NCI-H748 (cell line): ENCODE data around the gene PLTP.
"Not testable (repeated sequence)": the region's sequence is repeated elsewhere in the genome, so short reads cannot be mapped to it uniquely, and the experiment has no call there.

Source experiments
- DNase-seq: peaks from one replicate; lab custom pipeline; 2025; ENCODE audit not compliant: unreplicated experiment; lab: John Stamatoyannopoulos, UW

PLTP gene

DNA sequence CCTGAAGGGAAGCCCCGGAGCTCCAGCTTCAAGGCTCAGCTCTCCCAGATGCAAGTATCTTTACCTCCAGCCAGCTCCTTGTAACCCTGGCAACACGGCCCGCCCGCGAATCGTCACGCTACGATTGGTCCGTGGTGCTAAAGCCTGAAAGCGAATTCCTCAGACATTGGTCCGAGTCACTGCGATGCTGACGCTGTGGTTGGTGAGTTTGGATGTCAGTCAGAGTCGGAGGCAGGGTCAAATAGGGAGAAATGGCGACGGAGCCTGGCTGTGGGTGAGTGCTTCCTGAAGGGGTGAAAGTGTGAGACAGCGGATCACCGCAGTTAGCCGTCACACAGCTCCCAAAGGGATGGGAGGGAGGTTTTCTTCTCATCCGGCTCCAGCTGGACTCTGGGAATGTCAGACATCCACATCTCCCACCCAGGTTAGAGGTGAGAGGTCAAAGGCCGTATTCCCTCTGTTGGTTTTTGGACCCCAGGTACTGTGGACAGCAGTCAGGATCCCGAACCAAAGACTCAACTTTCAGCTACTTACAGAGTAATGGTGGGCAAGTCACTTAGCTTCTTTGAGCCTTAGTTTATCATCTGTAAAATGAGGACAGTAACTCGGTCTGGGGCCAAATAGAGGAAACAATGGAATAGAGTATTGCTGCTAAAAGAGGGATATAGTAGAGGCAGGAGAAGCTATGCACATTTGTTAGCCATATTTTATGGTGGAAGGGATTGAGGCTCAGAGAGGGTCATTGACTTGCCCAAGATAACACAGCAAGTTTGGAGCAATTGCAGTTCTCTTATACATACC is 30.8 kb downstream of the PLTP start, which contains the start of gene ZSWIM1:
TSS of gene ZSWIM1 (plus strand) at position 240 of the 801 bp plus-strand sequence. CDS start 1,366 bp downstream, outside the sequence.
- DNase-seq: peak; percentile 97

- DNase-seq: no peak
These were observed 33.7 kb downstream of the PLTP start for GRCh38 chr20:45878076-45878761.

GRCh38 chr20:45874576-45874975 is 37.4 kb downstream of the PLTP start:
- DNase-seq: no peak

GRCh38 chr20:45874104-45874481 is 37.9 kb downstream of the PLTP start:
- not testable (repeated sequence) for DNase-seq

- no peak for DNase-seq
These were observed 38.4 kb downstream of the PLTP start for GRCh38 chr20:45873409-45874103.

DNA sequence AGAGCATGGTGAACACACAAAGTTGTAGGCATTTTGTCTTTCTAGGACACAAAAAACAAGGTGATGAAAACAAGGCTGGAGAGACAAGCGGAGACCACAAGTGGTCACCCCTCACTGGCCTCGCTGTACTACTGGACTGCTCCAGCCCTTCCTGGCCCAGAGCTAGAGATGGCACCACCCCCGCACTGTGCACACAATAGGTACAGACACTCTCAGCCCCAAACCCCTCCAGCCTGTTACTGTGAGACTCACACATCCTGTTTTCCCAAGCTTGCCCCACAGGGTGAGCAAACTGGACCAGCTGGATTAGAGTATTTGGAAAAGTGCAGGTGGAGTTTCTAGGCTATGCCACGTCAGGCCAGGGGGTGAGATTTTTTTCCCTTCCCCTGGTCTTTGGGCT is 39.3 kb downstream of the PLTP start:
- no peak for DNase-seq

DNA sequence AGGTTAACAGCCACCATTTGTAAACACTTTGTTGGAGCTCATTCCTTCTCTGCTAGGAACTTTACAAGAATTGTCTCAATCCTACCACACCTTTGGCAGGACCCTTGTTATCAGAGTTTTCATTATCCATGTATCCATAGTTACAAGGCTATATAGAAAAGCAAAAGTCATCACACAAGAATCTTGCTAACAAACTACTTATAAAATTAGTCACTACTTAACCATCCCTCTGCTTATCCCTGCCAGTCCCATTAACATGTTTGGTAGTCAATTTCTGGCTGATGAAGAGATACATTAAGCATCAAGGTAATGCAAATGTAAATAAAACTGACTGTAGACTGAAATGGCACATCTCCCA is 44.2 kb downstream of the PLTP start:
- no peak for DNase-seq

DNA sequence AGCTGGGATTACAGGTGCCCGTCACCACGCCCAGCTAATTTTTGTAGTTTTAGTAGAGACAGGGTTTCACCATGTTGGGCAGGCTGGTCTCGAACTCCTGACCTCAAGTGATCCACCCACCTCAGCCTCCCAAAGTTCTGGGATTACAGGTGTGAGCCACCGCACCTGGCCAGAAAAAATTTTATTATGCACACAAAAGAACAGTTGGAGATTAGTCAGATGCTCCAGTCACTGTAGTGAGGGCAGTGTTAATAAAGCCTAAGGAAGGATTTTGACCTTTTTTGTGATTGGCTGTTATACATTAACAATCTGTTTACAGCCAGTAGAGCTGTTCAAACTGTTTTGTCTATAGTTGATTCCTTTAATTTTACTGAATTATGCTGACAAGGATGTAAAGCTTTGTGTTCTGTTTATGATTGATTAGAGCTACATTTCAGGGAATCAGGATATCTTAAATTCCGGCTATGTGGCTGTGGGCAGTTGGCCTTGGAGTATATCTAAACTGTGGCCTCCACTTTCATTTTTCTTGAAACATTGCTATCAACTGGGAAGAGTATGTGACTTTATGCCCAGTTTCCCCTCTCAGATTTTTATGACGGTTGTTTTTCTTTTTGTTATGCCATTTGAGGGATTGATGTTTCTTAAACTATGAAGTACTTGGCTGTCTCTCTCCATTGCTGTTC is 44.7 kb downstream of the PLTP start:
- no peak for DNase-seq

GRCh38 chr20:45866454-45866853 is 45.5 kb downstream of the PLTP start:
- DNase-seq: no peak

- peak; percentile 21 for DNase-seq
These were observed 48.1 kb downstream of the PLTP start for GRCh38 chr20:45863543-45864470.

DNA sequence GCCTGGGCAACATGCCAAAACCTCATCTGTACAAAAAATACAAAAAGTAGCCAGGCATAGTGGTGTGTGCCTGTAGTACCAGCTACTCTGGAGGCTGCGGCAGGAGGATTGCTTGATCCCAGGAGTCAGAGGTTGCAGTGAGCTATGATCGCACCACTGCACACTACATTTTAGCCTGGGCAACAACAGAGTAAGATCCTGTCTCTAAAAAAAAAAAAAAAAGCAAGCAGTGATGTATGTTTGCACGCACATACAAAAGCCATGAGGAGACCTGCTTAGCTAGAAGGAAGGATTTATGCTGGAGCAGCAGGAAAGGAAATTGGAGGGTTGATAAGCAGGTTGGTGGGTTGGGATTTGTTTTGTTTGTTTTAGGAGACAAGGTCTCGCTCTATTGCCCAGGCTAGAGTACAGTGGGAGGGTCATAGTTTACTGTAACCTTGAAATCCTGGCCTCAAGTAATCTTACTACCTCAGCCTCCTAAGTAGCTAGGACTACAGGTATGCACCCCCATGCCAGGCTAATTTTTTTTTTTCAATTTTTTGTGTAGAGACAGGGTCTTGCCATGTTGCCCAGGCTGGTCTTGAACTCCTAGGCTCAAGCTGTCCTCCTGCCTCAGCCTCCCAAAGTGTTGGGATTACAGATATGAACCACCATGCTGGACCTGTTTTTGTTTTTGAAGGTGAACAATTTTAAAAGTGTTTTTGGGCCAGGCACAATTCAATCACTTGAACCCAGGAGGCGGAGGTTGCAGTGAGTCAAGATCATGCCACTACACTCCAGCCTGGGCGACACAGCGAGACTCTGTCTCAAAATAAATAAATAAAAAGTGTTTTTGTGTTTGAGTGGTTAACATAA is 50.5 kb downstream of the PLTP start:
- DNase-seq: peak; percentile 26

GRCh38 chr20:45860560-45861220 is 51.3 kb downstream of the PLTP start:
- DNase-seq: no peak

DNA sequence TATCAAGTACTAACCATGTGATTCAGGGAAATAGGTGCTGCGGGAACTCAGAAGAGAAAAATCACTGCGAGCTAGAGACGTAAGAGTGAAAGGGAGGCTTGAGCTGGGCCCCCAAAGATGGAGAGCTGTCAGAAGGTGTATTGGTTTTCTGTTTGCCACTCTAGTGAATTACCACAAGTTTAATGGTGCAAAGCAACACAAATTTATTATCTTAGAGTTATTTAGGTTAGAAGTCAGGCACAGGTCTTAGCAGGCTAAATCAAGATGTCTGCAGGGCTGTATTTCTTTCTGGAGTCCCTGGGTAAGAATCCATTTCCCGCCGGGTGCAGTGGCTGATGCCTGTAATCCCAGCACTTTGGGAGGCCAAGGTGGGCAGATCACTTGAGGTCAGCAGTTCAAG is 52.0 kb downstream of the PLTP start:
- no peak for DNase-seq

DNA sequence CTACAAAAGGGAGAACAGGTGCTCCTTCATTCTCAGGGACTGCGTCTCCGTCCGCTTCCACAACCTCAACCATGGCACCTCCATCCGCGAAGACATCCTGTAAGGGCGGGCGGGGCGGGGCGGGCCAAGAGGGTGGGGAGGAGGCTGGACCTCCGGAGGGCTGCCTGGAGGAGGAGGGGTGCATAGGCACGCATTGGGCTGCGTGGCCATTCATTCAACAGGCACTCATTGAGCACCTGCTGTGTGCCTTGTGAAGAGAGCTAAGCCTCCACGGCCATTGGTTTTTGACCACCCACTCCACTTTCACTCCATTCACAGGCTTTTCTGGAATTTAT is 54.1 kb downstream of the PLTP start:
- peak; percentile 42 for DNase-seq

- peak; percentile 99 for DNase-seq
These were observed 54.7 kb downstream of the PLTP start, which contains the start of the genes ACOT8 and ZSWIM3 for GRCh38 chr20:45857114-45857881. Gene ACOT8 (minus strand): TSS chr20:45857392. CDS start chr20:45857315, 77 bp downstream. Gene ZSWIM3 (plus strand): TSS chr20:45857614. CDS start chr20:45857826, 212 bp downstream.

- DNase-seq: no peak
These were observed 58.5 kb downstream of the PLTP start for GRCh38 chr20:45853484-45853883.

DNA sequence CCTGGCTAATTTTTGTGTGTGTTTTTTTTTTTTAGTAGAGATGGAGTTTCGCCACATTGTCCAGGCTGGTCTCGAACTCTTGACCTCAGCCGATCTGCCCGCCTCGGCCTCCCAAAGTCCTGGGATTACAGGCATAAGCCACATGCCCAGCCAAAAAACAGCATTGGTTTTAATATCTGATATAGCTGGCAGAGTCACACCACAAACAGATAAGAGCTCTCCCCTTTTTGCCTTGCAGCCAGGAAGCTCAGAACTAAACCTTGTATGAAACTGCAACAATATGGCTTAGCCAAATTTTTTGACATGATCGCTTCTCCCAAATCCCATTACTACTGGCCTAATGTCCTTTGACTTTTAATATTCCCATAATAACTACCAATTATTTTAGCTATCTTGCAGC is 59.6 kb downstream of the PLTP start:
- no peak for DNase-seq

DNA sequence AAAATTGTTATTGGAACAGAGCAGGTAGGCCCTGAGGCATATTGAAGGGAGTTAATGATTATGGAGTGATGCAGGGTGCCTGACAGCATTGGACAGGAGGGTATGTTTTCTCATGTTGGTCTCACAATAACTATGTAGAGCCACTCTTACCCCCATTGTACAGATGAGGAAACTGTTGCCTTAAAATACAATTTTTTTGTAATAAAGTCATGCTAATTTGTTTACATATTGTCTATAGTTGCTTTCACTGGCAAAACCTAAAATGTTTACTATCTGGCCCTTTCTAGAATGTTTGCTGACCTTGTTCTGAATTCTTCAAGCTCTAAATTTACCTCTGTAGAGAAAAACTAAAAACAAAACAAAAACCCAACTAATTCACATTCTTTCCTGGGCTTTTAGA is 60.5 kb downstream of the PLTP start:
- DNase-seq: no peak
